Measurements from ENCODE around the gene KCNG1. TPM values are rescaled to one million over a fixed set of nuclear protein-coding genes. Genes with fewer than 3 reads are reported as not detected.

KCNG1 gene
- total and polyA plus RNA-seq, 8 donors = 0.19 to 11.9 (median 2.7) TPM; not detected in 4

GRCh38 chr20:51010932-51011331 is 12.0 kb downstream of the KCNG1 start:
- Histone ChIP-seq H3K4me1 (peaks cover 0 to 4% (median 0%) of the 10 kb centered on the region in 4 donors), H3K27me3 (peaks cover 0 to 63% (median 4%) of the 10 kb centered on the region in 3 donors), H3K9me3 (no peaks in the 10 kb centered on the region), H3K27ac (no peak overlapping the region), H3K36me3 (no peaks in the 10 kb centered on the region), H3K4me3 (no peak overlapping the region)
- intact Hi-C loops (cut with DNase I; ENCODE audit: low total_unique reads) = no loop called here
- TF ChIP-seq POLR2AphosphoS5 (IDR thresholded peaks at IDR 0.05) (no peak), CTCF (IDR thresholded peaks at IDR 0.05) (no peak), EP300 (IDR thresholded peaks at IDR 0.05) (no peak), POLR2A (IDR thresholded peaks at IDR 0.05) (no peak)
- no peak for DNase-seq
- WGBS, 5 donors = 84 to 94% (median 90%) methylated on average over 3 of the region's 3 CpGs

- intact Hi-C loops (cut with DNase I; ENCODE audit: low total_unique reads) = no loop called here
- Histone ChIP-seq H3K36me3 (no peaks in the 10 kb centered on the region), H3K27me3 (peaks cover 0 to 56% (median 4%) of the 10 kb centered on the region in 3 donors), H3K27ac (no peak overlapping the region), H3K4me1 (peaks cover 0 to 4% (median 0%) of the 10 kb centered on the region in 4 donors), H3K4me3 (no peak overlapping the region), H3K9me3 (no peaks in the 10 kb centered on the region)
- DNase-seq = no peak
- WGBS, 5 donors = 87 to 94% (median 93%) methylated on average over 27 to 33 of the region's 33 CpGs
- TF ChIP-seq EP300 (IDR thresholded peaks at IDR 0.05) (no peak), CTCF (IDR thresholded peaks at IDR 0.05) (no peak), POLR2AphosphoS5 (IDR thresholded peaks at IDR 0.05) (no peak), POLR2A (IDR thresholded peaks at IDR 0.05) (no peak)
These were observed 12.9 kb downstream of the KCNG1 start for GRCh38 chr20:51010043-51010365.

GRCh38 chr20:51009303-51010042 is 13.4 kb downstream of the KCNG1 start:
- DNase-seq = no peak

GRCh38 chr20:51008718-51009117 is 14.2 kb downstream of the KCNG1 start:
- no peak for TF ChIP-seq CTCF (IDR thresholded peaks at IDR 0.05)
- TF ChIP-seq POLR2AphosphoS5 (IDR thresholded peaks at IDR 0.05) = no peak
- TF ChIP-seq EP300 (IDR thresholded peaks at IDR 0.05) = no peak
- no peak for TF ChIP-seq POLR2A (IDR thresholded peaks at IDR 0.05)
- H3K27ac ChIP-seq = no peak overlapping the region
- H3K9me3 ChIP-seq = no peaks in the 10 kb centered on the region
- H3K4me3 ChIP-seq = no peak overlapping the region
- intact Hi-C loops (cut with DNase I; ENCODE audit: low total_unique reads) = no loop called here
- DNase-seq = peak; percentile 28 to 41
- peaks cover 0 to 54% (median 4%) of the 10 kb centered on the region in 3 donors for H3K27me3 ChIP-seq
- WGBS, 5 donors = 28 to 51% (median 42%) methylated on average over 5 of the region's 5 CpGs
- no peaks in the 10 kb centered on the region for H3K36me3 ChIP-seq
- H3K4me1 ChIP-seq = peaks cover 0 to 4% (median 0%) of the 10 kb centered on the region in 4 donors

More at GRCh38 chr20:51009303-51010042, 13.4 kb downstream of the KCNG1 start:
- TF ChIP-seq POLR2A (IDR thresholded peaks at IDR 0.05) = no peak
- no peak for TF ChIP-seq EP300 (IDR thresholded peaks at IDR 0.05)
- no peak for TF ChIP-seq CTCF (IDR thresholded peaks at IDR 0.05)
- TF ChIP-seq POLR2AphosphoS5 (IDR thresholded peaks at IDR 0.05) = no peak
- Histone ChIP-seq H3K36me3 (no peaks in the 10 kb centered on the region), H3K4me3 (no peak overlapping the region), H3K9me3 (no peaks in the 10 kb centered on the region), H3K27me3 (peaks cover 0 to 54% (median 4%) of the 10 kb centered on the region in 3 donors), H3K4me1 (peaks cover 0 to 4% (median 0%) of the 10 kb centered on the region in 4 donors), H3K27ac (no peak overlapping the region)
- intact Hi-C loops (cut with DNase I; ENCODE audit: low total_unique reads) = no loop called here
- 85 to 92% (median 90%) methylated on average over 55 to 58 of the region's 58 CpGs for WGBS, 5 donors

Data from stomach (tissue), 9 donors.